A549 (cell line): Measurements from ENCODE around the gene NUDCD3. TPM values are rescaled to one million over a fixed set of nuclear protein-coding genes. Genes with fewer than 3 reads are reported as not detected.

Experiments
- ATAC-seq, 2 experiments: fragments of 200-7000 bp in 1 of 2; fragments of >200 bp in 1 of 2; cut with Nextera tagmentation in 1 of 2; cut with Tn5 transposase in 1 of 2; 3 replicates each; pipeline versions ENCODE4 v1.8.0 to v1.9.1; 2018 to 2020; ENCODE audit warnings: mild to moderate bottlenecking in 1 of 2, moderate library complexity in 1 of 2
- CTCF ChIA-PET: fragments of 300-600 bp; sonication (Branson Sonifier 250); formaldehyde crosslinking; extraction: SDS; loops from one replicate; lab custom pipeline; 2021; ENCODE audit warnings: antibody characterized with exemption, inconsistent platforms; lab: Yijun Ruan, JAX
- POLR2A ChIA-PET: fragments of 350-600 bp; formaldehyde crosslinking; extraction: SDS; loops from one replicate; lab custom pipeline; 2021; ENCODE audit warnings: antibody characterized with exemption, inconsistent platforms; lab: Yijun Ruan, JAX
- DNase-seq, 2 experiments: peaks; one replicate each; pipeline versions ENCODE4 v3.0.0 to v3.0.0-alpha.2; 2011 to 2016; ENCODE audit warnings: low read depth in 1 of 2, low spot score in 1 of 2
- FAIRE-seq: peaks from 2 replicates; lab custom pipeline; 2011; peaks lifted over from hg19 to GRCh38; lab: Jason Lieb, UNC
- H3K27ac ChIP-seq, 2 experiments: fragments of >200 bp; sonication (Bioruptor Twin); formaldehyde crosslinking; 3 replicates each; pipeline ENCODE4 v1.5.1; 2016 to 2017
- H3K4me1 ChIP-seq: fragments of >200 bp; sonication (Bioruptor Twin); formaldehyde crosslinking; 3 replicates; pipeline ENCODE4 v1.6.1; 2016
- H3K4me2 ChIP-seq: fragments of >200 bp; sonication (Bioruptor Twin); formaldehyde crosslinking; 3 replicates; pipeline ENCODE4 v1.6.1; 2016
- H3K4me3 ChIP-seq: fragments of >200 bp; sonication (Bioruptor Twin); formaldehyde crosslinking; 3 replicates; pipeline ENCODE4 v1.5.1; 2016
- H3K9me3 ChIP-seq: fragments of >200 bp; sonication (Bioruptor Twin); formaldehyde crosslinking; 3 replicates; pipeline ENCODE4 v1.6.1; 2016
- BCL3 ChIP-seq: fragments of >200 bp; sonication (Bioruptor Twin); formaldehyde crosslinking; IDR thresholded peaks from 3 replicates; pipeline ENCODE4 v1.6.1; 2016
- BHLHE40 ChIP-seq: IDR thresholded peaks from 2 replicates; pipeline ENCODE4 v1.6.1; 2012; ENCODE audit warnings: low read depth, low read length, inconsistent platforms
- CBX2 ChIP-seq: fragments of 200-600 bp; sonication (generic); IDR thresholded peaks from 2 replicates; pipeline ENCODE4 v1.6.1; 2016; ENCODE audit warnings: low read depth, mild to moderate bottlenecking, borderline replicate concordance
- CHD4 ChIP-seq: fragments of 200-600 bp; sonication (generic); IDR thresholded peaks from 2 replicates; pipeline ENCODE4 v1.6.1; 2016; ENCODE audit warnings: antibody characterized with exemption, mild to moderate bottlenecking, borderline replicate concordance
- EHF ChIP-seq: fragments of 250-450 bp; sonication (Bioruptor Pico); IDR thresholded peaks from 2 replicates; pipeline ENCODE4 v1.5.0; 2020; ENCODE audit warnings: mild to moderate bottlenecking
- ELK1 ChIP-seq: fragments of 150-350 bp; IDR thresholded peaks from 2 replicates; pipeline ENCODE4 v1.6.1; 2014; ENCODE audit warnings: low read depth, mild to moderate bottlenecking, low read length
- EP300 ChIP-seq, 2 experiments: fragments of >200 bp; sonication (Bioruptor Twin); formaldehyde crosslinking; IDR thresholded peaks; 2 replicates in 1 of 2; 3 replicates in 1 of 2; pipeline ENCODE4 v1.6.1; 2016 to 2017
- ESRRA ChIP-seq: fragments of 150-350 bp; IDR thresholded peaks from 2 replicates; pipeline ENCODE4 v1.6.1; 2014; ENCODE audit warnings: mild to moderate bottlenecking, low read length, borderline replicate concordance
- HDAC2 ChIP-seq: fragments of 200-600 bp; sonication (generic); IDR thresholded peaks from 2 replicates; pipeline ENCODE4 v1.6.1; 2016
- HMGXB4 ChIP-seq: fragments of 250-450 bp; sonication (Bioruptor Pico); IDR thresholded peaks from 2 replicates; pipeline ENCODE4 v1.5.0; 2021; ENCODE audit warnings: mild to moderate bottlenecking, moderate library complexity, borderline replicate concordance
- HOXA7 ChIP-seq: fragments of 250-450 bp; sonication (Bioruptor Pico); IDR thresholded peaks from 2 replicates; pipeline ENCODE4 v1.5.0; 2020; ENCODE audit warnings: mild to moderate bottlenecking, moderate library complexity
- HOXB13 ChIP-seq: fragments of 250-450 bp; sonication (Bioruptor Pico); IDR thresholded peaks from 2 replicates; pipeline ENCODE4 v1.5.0; 2020; ENCODE audit warnings: low read depth, mild to moderate bottlenecking, moderate library complexity
- JUN ChIP-seq, 2 experiments: fragments of >200 bp; sonication (Bioruptor Twin); formaldehyde crosslinking; IDR thresholded peaks; 2 replicates in 1 of 2; 3 replicates in 1 of 2; pipeline ENCODE4 v1.6.1; 2016 to 2017
- MAX ChIP-seq: IDR thresholded peaks from 2 replicates; pipeline ENCODE4 v1.6.1; 2012
- MAZ ChIP-seq: fragments of 150-350 bp; IDR thresholded peaks from 2 replicates; pipeline ENCODE4 v1.6.1; 2014; ENCODE audit warnings: antibody characterized with exemption, low read depth, low read length, borderline replicate concordance
- NR3C1 ChIP-seq: fragments of >200 bp; sonication (Bioruptor Twin); formaldehyde crosslinking; IDR thresholded peaks from 3 replicates; pipeline ENCODE4 v1.6.1; 2017
- ZC3H11A ChIP-seq: fragments of 450-650 bp; IDR thresholded peaks from 2 replicates; pipeline ENCODE4 v1.6.1; 2014; ENCODE audit warnings: antibody characterized with exemption, mild to moderate bottlenecking
- WGBS: methylation state at CpG from one replicate; pipeline ENCODE4 v1.1.6; 2017; ENCODE audit errors: missing lambda C conversion rate; 5-methylcytosine and 5-hydroxymethylcytosine counted together
- polyA plus RNA-seq, 4 experiments: library from polyadenylated mRNA; depleted of rRNA in 3 of 4; stranded (reverse); fragments of >200 nt; fragmentation: RNase III in 1 of 4; extraction: RNeasy Plus Mini Kit Qiagen cat#74134 plus additional on column Dnase treatment in 1 of 4; gene quantifications; 2 replicates in 3 of 4; 3 replicates in 1 of 4; pipeline ENCODE4 v1.2.3, GENCODE V29; 2011 to 2017
- small RNA-seq, 6 experiments: library from RNA; depleted of rRNA; stranded (forward); fragments of <200 nt; gene quantifications; one replicate each; pipeline ENCODE3, GENCODE V24; 2012

NUDCD3 gene
- polyA plus RNA-seq, 2 of the 4 experiments (the other 2 are of a cell fraction) = 44.3 to 66.3 TPM

GRCh38 chr7:44330331-44330730 is 160.1 kb downstream of the NUDCD3 start:
- ChIA-PET CTCF (interaction anchor here (1.0 kb wide), 1 partner anchor 19 kb away, joined by 3 read pairs; no protein-coding TSS in a partner anchor), POLR2A (no interaction called here)
- DNase-seq = no peak
- ATAC-seq = no peak
- TF ChIP-seq HOXA7 = no peak
- no peak for TF ChIP-seq ESRRA
- no peak for TF ChIP-seq CBX2
- TF ChIP-seq MAX = no peak
- no peak for TF ChIP-seq BCL3
- no peak for TF ChIP-seq JUN (IDR thresholded peaks at IDR 0.05)
- no peak for TF ChIP-seq HDAC2
- no peak for TF ChIP-seq MAZ
- TF ChIP-seq EHF (CRISPR knock-in tag) = no peak
- no peak for TF ChIP-seq NR3C1
- no peak for TF ChIP-seq HOXB13 (CRISPR knock-in tag)
- TF ChIP-seq HMGXB4 (CRISPR knock-in tag) = no peak
- no peak for TF ChIP-seq CHD4
- Histone ChIP-seq H3K9me3 (no peaks in the 10 kb centered on the region), H3K4me2 (no peak overlapping the region), H3K4me3 (no peak overlapping the region), H3K4me1 (no peaks in the 10 kb centered on the region), H3K27ac (no peak overlapping the region)
- 78% methylated on average over 6 of the region's 6 CpGs for WGBS
- no peak for FAIRE-seq

- Histone ChIP-seq H3K27ac (no peak overlapping the region), H3K4me3 (no peak overlapping the region), H3K4me2 (no peak overlapping the region), H3K9me3 (no peaks in the 10 kb centered on the region), H3K4me1 (no peaks in the 10 kb centered on the region; the same call in 2 of the 3 replicates)
- ChIA-PET POLR2A (no interaction called here), CTCF (interaction anchor here (1.0 kb wide), 1 partner anchor 20 kb away, joined by 3 read pairs; no protein-coding TSS in a partner anchor)
- no peak for TF ChIP-seq ESRRA
- TF ChIP-seq ELK1 = no peak
- no peak for TF ChIP-seq BCL3
- TF ChIP-seq ZC3H11A = no peak
- TF ChIP-seq BHLHE40 = no peak
- no peak for TF ChIP-seq EP300 (IDR thresholded peaks at IDR 0.05)
- 63% methylated on average over 2 of the region's 3 CpGs for WGBS
- no peak for DNase-seq
- no peak for ATAC-seq
- no peak for FAIRE-seq
Measured at GRCh38 chr7:44329888-44330287, 160.6 kb downstream of the NUDCD3 start.

Small RNA genes lying within 50 kb of the gene (small RNA-seq; reads per million reads assigned to genes)
- 0 reads per million in 6 experiments for gene RNU6-1097P

Other genes with a start within 250 kb of the NUDCD3 start
- gene CAMK2B, start 165.1 kb downstream of the NUDCD3 start, polyA plus RNA-seq (2011; rRNA removed) = 0.07 TPM in 1 of 2 replicates, not detected in the other
- gene CAMK2B, start 165.1 kb downstream of the NUDCD3 start, polyA plus RNA-seq (2017; fragmentation: RNase III; extraction: RNeasy Plus Mini Kit Qiagen cat#74134 plus additional on column Dnase treatment) = 0.12 to 0.20 TPM (median 0.17 TPM) in 3 replicates
- gene NPC1L1, start 50.7 kb upstream of the NUDCD3 start, polyA plus RNA-seq (2011; rRNA removed) = 0.06 and 0.12 TPM in 2 replicates
- 0.01 to 0.04 TPM (median 0.03 TPM) in 3 replicates for gene NPC1L1, start 50.7 kb upstream of the NUDCD3 start, polyA plus RNA-seq (2017; fragmentation: RNase III; extraction: RNeasy Plus Mini Kit Qiagen cat#74134 plus additional on column Dnase treatment)
- 96.1 and 108 TPM in 2 replicates for gene DDX56, start 83.2 kb upstream of the NUDCD3 start, polyA plus RNA-seq (2011; rRNA removed)
- gene DDX56, start 83.2 kb upstream of the NUDCD3 start, polyA plus RNA-seq (2017; fragmentation: RNase III; extraction: RNeasy Plus Mini Kit Qiagen cat#74134 plus additional on column Dnase treatment) = 93.4 to 100 TPM (median 97.7 TPM) in 3 replicates
- 68.3 and 79.2 TPM in 2 replicates for gene TMED4, start 91.6 kb upstream of the NUDCD3 start, polyA plus RNA-seq (2011; rRNA removed)
- 53.9 to 55.9 TPM (median 55.1 TPM) in 3 replicates for gene TMED4, start 91.6 kb upstream of the NUDCD3 start, polyA plus RNA-seq (2017; fragmentation: RNase III; extraction: RNeasy Plus Mini Kit Qiagen cat#74134 plus additional on column Dnase treatment)
- 32.5 and 37.2 TPM in 2 replicates for gene OGDH, start 116.0 kb upstream of the NUDCD3 start, polyA plus RNA-seq (2011; rRNA removed)
- 35.8 to 38.8 TPM (median 37.7 TPM) in 3 replicates for gene OGDH, start 116.0 kb upstream of the NUDCD3 start, polyA plus RNA-seq (2017; fragmentation: RNase III; extraction: RNeasy Plus Mini Kit Qiagen cat#74134 plus additional on column Dnase treatment)